ENCODE results near the gene TMEM204.

TMEM204 gene

GRCh38 chr16:1552129-1552528, 18.7 kb downstream of the TMEM204 start:
- TF ChIP-seq, protein P1, sequence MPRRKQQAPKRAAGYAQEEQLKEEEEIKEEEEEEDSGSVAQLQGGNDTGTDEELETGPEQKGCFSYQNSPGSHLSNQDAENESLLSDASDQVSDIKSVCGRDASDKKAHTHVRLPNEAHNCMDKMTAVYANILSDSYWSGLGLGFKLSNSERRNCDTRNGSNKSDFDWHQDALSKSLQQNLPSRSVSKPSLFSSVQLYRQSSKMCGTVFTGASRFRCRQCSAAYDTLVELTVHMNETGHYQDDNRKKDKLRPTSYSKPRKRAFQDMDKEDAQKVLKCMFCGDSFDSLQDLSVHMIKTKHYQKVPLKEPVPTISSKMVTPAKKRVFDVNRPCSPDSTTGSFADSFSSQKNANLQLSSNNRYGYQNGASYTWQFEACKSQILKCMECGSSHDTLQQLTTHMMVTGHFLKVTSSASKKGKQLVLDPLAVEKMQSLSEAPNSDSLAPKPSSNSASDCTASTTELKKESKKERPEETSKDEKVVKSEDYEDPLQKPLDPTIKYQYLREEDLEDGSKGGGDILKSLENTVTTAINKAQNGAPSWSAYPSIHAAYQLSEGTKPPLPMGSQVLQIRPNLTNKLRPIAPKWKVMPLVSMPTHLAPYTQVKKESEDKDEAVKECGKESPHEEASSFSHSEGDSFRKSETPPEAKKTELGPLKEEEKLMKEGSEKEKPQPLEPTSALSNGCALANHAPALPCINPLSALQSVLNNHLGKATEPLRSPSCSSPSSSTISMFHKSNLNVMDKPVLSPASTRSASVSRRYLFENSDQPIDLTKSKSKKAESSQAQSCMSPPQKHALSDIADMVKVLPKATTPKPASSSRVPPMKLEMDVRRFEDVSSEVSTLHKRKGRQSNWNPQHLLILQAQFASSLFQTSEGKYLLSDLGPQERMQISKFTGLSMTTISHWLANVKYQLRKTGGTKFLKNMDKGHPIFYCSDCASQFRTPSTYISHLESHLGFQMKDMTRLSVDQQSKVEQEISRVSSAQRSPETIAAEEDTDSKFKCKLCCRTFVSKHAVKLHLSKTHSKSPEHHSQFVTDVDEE (CRISPR knock-in tag; IDR thresholded peaks at IDR 0.05), result no peak
- TF ChIP-seq CSDC2 (CRISPR knock-in tag; IDR thresholded peaks at IDR 0.05) (no peak), ZNF565 (CRISPR knock-in tag; conservative IDR thresholded peaks at IDR 0.05; ENCODE audit: low read depth) (no peak), ISL1 (CRISPR knock-in tag; IDR thresholded peaks at IDR 0.05) (no peak), ZFP3 (CRISPR knock-in tag; IDR thresholded peaks at IDR 0.05) (no peak)
- no peak for ATAC-seq

DNA sequence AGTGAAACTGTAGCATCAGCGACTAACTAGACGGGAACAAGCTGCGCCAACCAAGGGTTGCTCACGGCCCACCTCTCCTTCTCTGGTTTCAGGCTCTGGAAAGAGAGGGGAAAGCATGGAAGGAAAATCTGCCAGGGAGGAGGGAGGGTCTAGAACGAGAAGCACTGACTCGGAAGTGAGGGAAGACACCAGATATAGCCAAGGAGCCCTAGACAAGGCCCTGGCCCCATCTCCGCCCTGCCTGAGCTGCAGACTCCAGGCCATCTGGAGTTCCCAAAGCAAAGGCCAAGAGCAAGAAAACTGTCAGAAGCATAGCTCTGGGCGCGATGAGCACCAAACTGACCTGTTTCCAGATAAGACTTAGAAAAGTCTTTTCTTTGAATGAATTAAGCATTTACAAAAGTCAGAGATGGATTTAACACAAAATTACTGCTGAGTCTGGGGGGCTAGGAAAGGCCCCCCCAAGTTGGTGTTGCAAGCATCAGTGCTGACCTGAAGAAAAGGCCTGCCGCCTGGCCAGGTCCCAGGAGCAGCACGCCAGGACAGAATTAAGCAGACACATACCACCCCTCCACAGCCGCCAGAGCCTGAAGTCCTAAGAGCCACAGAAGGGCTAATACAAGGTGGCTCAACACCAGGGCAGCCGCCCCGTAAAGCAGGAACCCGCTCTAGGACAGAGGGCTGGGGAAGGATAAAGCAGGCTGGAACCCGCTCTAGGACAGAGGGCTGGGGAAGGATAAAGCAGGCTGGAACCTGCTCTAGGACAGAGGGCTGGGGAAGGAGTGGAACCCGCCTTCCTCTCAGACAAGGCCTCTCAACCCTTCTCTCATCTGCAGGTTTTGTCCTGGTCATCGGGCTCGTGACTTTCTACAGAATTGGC, 20.7 kb downstream of the TMEM204 start:
- ATAC-seq, result no peak
- TF ChIP-seq ZNF565 (CRISPR knock-in tag; conservative IDR thresholded peaks at IDR 0.05; ENCODE audit: low read depth), result no peak
- TF ChIP-seq ZNF70 (CRISPR knock-in tag; IDR thresholded peaks at IDR 0.05), result no peak
- no peak for TF ChIP-seq ZNF8 (CRISPR knock-in tag; IDR thresholded peaks at IDR 0.05)
- TF ChIP-seq ZFP3 (CRISPR knock-in tag; IDR thresholded peaks at IDR 0.05), result no peak
- TF ChIP-seq RARB (CRISPR knock-in tag; IDR thresholded peaks at IDR 0.05), result no peak
- no peak for TF ChIP-seq PPARA (CRISPR knock-in tag; IDR thresholded peaks at IDR 0.05; ENCODE audit: borderline replicate concordance)
- TF ChIP-seq TCF4 (CRISPR knock-in tag; IDR thresholded peaks at IDR 0.05; ENCODE audit: borderline replicate concordance), result no peak
- TF ChIP-seq CSDC2 (CRISPR knock-in tag; IDR thresholded peaks at IDR 0.05), result no peak
- TF ChIP-seq SNAI2 (CRISPR knock-in tag; IDR thresholded peaks at IDR 0.05), result no peak
- TF ChIP-seq ZFP30 (CRISPR knock-in tag; IDR thresholded peaks at IDR 0.05), result no peak
- TF ChIP-seq TOX (CRISPR knock-in tag; IDR thresholded peaks at IDR 0.05; ENCODE audit: borderline replicate concordance), result no peak
- TF ChIP-seq, protein P2, sequence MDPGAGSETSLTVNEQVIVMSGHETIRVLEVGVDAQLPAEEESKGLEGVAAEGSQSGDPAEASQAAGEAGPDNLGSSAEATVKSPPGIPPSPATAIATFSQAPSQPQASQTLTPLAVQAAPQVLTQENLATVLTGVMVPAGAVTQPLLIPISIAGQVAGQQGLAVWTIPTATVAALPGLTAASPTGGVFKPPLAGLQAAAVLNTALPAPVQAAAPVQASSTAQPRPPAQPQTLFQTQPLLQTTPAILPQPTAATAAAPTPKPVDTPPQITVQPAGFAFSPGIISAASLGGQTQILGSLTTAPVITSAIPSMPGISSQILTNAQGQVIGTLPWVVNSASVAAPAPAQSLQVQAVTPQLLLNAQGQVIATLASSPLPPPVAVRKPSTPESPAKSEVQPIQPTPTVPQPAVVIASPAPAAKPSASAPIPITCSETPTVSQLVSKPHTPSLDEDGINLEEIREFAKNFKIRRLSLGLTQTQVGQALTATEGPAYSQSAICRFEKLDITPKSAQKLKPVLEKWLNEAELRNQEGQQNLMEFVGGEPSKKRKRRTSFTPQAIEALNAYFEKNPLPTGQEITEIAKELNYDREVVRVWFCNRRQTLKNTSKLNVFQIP (CRISPR knock-in tag; IDR thresholded peaks at IDR 0.05; ENCODE audit: borderline replicate concordance, low read depth), result no peak
- no peak for TF ChIP-seq CREB5 (CRISPR knock-in tag; IDR thresholded peaks at IDR 0.05; ENCODE audit: low read depth)
- TF ChIP-seq ARNTL (CRISPR knock-in tag; IDR thresholded peaks at IDR 0.05; ENCODE audit: borderline replicate concordance, low read depth), result no peak
- TF ChIP-seq ZC3H10 (CRISPR knock-in tag; IDR thresholded peaks at IDR 0.05), result no peak
- TF ChIP-seq ESRRG (CRISPR knock-in tag; IDR thresholded peaks at IDR 0.05), result no peak
- no peak for TF ChIP-seq CSRNP3 (CRISPR knock-in tag; IDR thresholded peaks at IDR 0.05)
- TF ChIP-seq GLIS3 (CRISPR knock-in tag; IDR thresholded peaks at IDR 0.05), result no peak

DNA sequence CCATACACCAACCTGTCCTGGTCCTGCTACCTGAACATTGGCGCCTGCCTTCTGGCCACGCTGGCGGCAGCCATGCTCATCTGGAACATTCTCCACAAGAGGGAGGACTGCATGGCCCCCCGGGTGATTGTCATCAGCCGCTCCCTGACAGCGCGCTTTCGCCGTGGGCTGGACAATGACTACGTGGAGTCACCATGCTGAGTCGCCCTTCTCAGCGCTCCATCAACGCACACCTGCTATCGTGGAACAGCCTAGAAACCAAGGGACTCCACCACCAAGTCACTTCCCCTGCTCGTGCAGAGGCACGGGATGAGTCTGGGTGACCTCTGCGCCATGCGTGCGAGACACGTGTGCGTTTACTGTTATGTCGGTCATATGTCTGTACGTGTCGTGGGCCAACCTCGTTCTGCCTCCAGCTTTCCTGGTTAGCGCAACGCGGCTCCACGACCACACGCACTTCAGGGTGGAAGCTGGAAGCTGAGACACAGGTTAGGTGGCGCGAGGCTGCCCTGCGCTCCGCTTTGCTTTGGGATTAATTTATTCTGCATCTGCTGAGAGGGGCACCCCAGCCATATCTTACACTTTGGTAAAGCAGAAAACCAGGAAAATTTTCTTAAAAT, 21.5 kb downstream of the TMEM204 start:
- no peak for ATAC-seq

More for the DNA sequence above, 21.5 kb downstream of the TMEM204 start:
- no peak for TF ChIP-seq ISL1 (CRISPR knock-in tag; IDR thresholded peaks at IDR 0.05)
- no peak for TF ChIP-seq TCF4 (CRISPR knock-in tag; IDR thresholded peaks at IDR 0.05; ENCODE audit: borderline replicate concordance)
- no peak for TF ChIP-seq ZNF565 (CRISPR knock-in tag; conservative IDR thresholded peaks at IDR 0.05; ENCODE audit: low read depth)
- TF ChIP-seq ZC3H10 (CRISPR knock-in tag; IDR thresholded peaks at IDR 0.05), result no peak
- TF ChIP-seq GLIS3 (CRISPR knock-in tag; IDR thresholded peaks at IDR 0.05), result no peak
